HG02759 (cell line): ENCODE data around the gene AKAP7.

Source experiments
- ATAC-seq: cut with Tn5 transposase; IDR thresholded peaks from one replicate; pipeline ENCODE4 v1.9.1; 2021; ENCODE audit warnings: mild to moderate bottlenecking, moderate library complexity; ENCODE audit not compliant: unreplicated experiment

The AKAP7 gene

GRCh38 chr6:131132360-131132759 is 2.9 kb upstream of the AKAP7 start:
- ATAC-seq: no peak

- ATAC-seq: no peak
These were observed 867 bp upstream of the AKAP7 start for GRCh38 chr6:131134220-131134979.

- no peak for ATAC-seq
These were observed 355 bp upstream of the AKAP7 start for GRCh38 chr6:131134980-131135243.

- ATAC-seq: no peak
These were observed 937 bp downstream of the AKAP7 start for GRCh38 chr6:131136021-131136786.

GRCh38 chr6:131139599-131139998 is 4.3 kb downstream of the AKAP7 start:
- ATAC-seq: no peak

- no peak for ATAC-seq
These were observed 8.1 kb downstream of the AKAP7 start for GRCh38 chr6:131143319-131143718.

- ATAC-seq: no peak
These were observed 11.6 kb downstream of the AKAP7 start for GRCh38 chr6:131146865-131147264.

- ATAC-seq: no peak
These were observed 21.1 kb downstream of the AKAP7 start for GRCh38 chr6:131156411-131156810.

GRCh38 chr6:131159578-131159977 is 24.3 kb downstream of the AKAP7 start:
- ATAC-seq: no peak

- ATAC-seq: no peak
These were observed 25.0 kb downstream of the AKAP7 start for GRCh38 chr6:131160254-131160758.

- no peak for ATAC-seq
These were observed 26.7 kb downstream of the AKAP7 start for GRCh38 chr6:131161987-131162386.

- no peak for ATAC-seq
These were observed 28.6 kb downstream of the AKAP7 start for GRCh38 chr6:131163886-131164285.

- no peak for ATAC-seq
These were observed 29.2 kb downstream of the AKAP7 start for GRCh38 chr6:131164506-131164905.

- ATAC-seq: no peak
These were observed 32.5 kb downstream of the AKAP7 start for GRCh38 chr6:131167773-131168172.

GRCh38 chr6:131169613-131170012 is 34.3 kb downstream of the AKAP7 start:
- no peak for ATAC-seq

- ATAC-seq: no peak
These were observed 37.0 kb downstream of the AKAP7 start for GRCh38 chr6:131172222-131172621.

GRCh38 chr6:131173680-131174079 is 38.4 kb downstream of the AKAP7 start:
- no peak for ATAC-seq

- no peak for ATAC-seq
These were observed 40.3 kb downstream of the AKAP7 start for GRCh38 chr6:131175564-131175963.

GRCh38 chr6:131177996-131178395 is 42.7 kb downstream of the AKAP7 start:
- no peak for ATAC-seq

- ATAC-seq: peak; percentile 68
These were observed 47.7 kb downstream of the AKAP7 start for GRCh38 chr6:131182991-131183425.

- no peak for ATAC-seq
These were observed 48.3 kb downstream of the AKAP7 start for GRCh38 chr6:131183427-131184095.

GRCh38 chr6:131191590-131191989 is 56.3 kb downstream of the AKAP7 start:
- no peak for ATAC-seq
